ENCODE results near the gene OOEP. TPM values are rescaled to one million over a fixed set of nuclear protein-coding genes. Genes with fewer than 3 reads are reported as not detected.

The OOEP gene
- polyA plus RNA-seq, 4 donors = 0.21 to 0.37 (median 0.21) TPM; not detected in 1

GRCh38 chr6:73367761-73368355 lies 1.8 kb downstream of the OOEP start:
- DNase-seq (ENCODE audit: low read depth in 4 of 4, low spot score in 2 of 4) = no peak

- DNase-seq (ENCODE audit: low read depth in 4 of 4, low spot score in 2 of 4) = no peak
Observed at GRCh38 chr6:73364549-73364948, 5.1 kb downstream of the OOEP start.

DNA sequence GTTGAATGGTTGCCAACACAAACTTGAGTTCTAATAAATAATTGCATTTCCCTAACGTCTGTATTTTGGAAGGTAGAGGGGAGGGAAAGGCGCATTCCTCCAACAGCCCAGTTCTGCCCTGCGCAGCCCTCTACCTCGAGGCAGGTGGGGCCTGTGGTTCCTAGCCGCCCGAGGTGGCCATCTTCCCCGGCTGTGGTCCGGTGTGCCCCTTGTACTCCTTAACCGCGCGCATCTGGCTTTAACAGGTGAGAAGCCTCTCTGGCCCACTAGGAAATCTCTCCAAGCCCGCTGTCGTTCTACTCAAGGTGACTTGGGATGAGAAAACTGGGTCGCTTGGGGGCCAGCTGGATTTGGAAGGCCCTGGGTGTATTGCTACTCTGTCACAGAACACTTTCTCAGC lies 5.6 kb downstream of the OOEP start:
- no peak for DNase-seq (ENCODE audit: low read depth in 4 of 4, low spot score in 2 of 4)

DNA sequence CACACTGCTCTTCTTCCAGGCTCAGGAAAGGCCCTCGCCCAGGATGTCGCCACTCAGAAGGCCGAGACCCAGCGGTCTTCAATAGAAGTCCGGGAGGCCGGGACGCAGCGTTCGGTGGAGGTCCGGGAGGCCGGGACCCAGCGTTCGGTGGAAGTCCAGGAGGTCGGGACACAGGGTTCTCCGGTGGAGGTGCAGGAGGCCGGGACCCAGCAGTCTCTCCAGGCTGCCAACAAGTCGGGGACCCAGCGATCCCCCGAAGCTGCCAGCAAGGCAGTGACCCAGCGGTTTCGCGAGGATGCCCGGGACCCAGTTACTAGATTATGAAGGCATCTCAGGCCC lies 6.2 kb downstream of the OOEP start:
- no peak for DNase-seq (ENCODE audit: low read depth in 4 of 4, low spot score in 2 of 4)

GRCh38 chr6:73362869-73363536 lies 6.7 kb downstream of the OOEP start:
- DNase-seq (ENCODE audit: low read depth in 4 of 4, low spot score in 2 of 4) = no peak

- no peak for DNase-seq (ENCODE audit: low read depth in 4 of 4, low spot score in 2 of 4)
Observed at GRCh38 chr6:73362358-73362757, 7.3 kb downstream of the OOEP start, which contains the start of gene KHDC3L. Gene KHDC3L (plus strand): TSS chr6:73362658. CDS start chr6:73362730, 72 bp downstream.

DNA sequence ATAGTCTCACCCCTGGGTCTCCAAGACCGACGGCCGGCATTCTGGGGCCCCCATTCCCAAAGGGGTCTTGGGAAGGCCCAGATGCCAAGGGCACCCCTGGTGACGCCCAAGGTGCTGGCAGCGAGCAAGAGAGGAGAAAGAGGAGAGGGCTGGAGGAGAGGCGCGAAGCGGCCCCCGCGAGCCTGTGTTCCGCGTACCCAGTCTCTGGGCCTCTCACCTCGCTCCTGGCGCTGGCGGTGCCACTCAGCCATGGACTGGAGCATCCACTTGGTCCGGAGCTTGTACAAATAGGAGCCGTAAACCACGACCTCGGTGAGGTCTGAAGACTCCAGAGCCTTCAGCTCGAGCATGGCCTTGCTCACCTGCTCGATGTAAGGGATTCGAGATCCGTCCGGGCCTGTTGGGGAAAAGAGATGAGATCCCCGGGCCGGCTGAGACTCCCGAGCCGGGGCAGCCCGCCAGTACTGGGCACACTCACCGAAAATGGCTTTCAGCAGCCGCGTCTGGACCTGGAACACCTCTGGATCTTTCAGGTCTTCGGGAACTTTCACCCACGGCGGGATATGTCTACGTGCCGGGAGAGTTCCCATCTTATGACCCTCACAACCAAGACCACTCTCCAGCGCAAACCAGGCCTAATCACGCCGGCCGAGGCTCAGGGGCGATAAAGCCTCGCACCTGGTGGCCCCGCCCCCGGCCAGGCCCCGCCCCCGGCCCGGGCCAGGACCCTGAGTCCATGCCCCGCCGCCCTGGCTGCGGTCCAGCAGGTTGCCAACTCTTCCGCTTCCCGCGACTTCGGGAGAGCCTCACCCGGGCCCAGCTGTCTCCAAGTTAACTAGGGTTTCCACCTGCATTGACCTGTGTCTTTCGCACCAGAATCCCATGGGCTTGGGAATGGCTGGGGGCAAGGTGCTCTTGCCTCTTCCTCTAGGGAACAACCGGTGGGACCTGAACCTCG lies 15.8 kb downstream of the OOEP start, which contains the start of gene DPPA5:
DPPA5 (minus strand) TSS at position 641 of the 958 bp plus-strand sequence; CDS start at position 590, 51 bp downstream.
- DNase-seq (ENCODE audit: low read depth in 4 of 4, low spot score in 2 of 4) = no peak

DNA sequence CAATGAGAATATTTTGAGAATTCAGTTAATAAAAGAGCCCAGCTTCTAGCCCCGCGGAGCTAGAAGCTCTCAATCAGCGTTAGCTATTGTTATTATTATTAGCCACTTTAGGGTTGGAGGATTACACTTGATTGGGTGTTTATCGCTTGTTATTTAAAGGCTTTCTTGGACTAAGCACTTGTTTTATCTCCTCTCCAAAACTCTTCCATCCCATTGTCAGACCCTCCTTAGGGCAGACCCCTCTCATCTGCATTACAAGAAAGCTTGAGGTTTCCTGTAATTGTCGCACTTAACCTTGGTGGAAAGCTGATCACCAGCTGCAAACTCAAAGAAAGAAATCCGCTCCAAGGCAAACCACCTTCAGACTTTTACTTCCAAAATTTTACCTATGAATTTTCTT lies 20.4 kb downstream of the OOEP start:
- no peak for DNase-seq (ENCODE audit: low read depth in 4 of 4, low spot score in 2 of 4)

- DNase-seq (ENCODE audit: low read depth in 4 of 4, low spot score in 2 of 4) = no peak
Observed at GRCh38 chr6:73348550-73349204, 21.0 kb downstream of the OOEP start.

DNA sequence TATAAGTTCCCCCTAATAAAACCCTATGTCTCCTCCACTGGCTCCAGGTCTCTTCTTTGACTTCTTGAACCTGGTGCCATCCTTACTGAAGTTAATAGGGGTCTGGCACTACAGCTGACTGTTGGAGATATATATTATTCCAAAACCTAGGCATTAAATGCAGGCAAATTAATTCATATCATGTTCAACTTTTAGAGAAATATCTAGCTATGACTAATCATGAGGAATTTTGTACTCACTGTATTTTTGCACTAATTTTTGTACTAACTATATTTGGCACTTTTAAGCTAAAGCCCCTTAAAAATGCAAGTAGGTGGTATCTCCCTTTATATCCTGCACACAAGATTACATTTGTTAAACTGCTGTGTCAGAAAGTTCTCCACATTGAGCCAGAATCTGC lies 26.5 kb downstream of the OOEP start:
- no peak for DNase-seq (ENCODE audit: low read depth in 4 of 4, low spot score in 2 of 4)

DNA sequence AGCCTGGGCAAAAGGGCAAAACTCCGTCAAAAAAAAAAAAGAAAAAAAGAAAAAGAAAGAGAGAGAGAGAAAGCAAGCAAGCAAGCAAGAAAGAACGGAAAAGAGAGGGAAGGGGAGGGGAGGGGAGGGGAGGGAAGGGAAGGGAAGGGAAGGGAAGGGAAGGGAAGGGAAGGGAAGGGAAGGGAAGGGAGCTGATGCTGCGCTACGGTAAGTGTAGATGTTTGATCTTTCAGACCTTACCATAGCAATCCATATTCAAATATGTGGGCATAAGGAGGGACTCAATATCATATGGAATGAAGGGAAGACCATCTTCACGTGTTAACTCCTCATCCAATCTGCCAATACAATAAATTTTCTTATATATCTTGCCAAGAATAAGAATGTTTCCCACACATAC lies 27.5 kb downstream of the OOEP start:
- DNase-seq (ENCODE audit: low read depth in 4 of 4, low spot score in 2 of 4) = no peak

GRCh38 chr6:73341335-73341734 lies 28.4 kb downstream of the OOEP start:
- DNase-seq (ENCODE audit: low read depth in 4 of 4, low spot score in 2 of 4) = no peak

GRCh38 chr6:73340048-73340447 lies 29.6 kb downstream of the OOEP start:
- no peak for DNase-seq (ENCODE audit: low read depth in 4 of 4, low spot score in 2 of 4)

DNA sequence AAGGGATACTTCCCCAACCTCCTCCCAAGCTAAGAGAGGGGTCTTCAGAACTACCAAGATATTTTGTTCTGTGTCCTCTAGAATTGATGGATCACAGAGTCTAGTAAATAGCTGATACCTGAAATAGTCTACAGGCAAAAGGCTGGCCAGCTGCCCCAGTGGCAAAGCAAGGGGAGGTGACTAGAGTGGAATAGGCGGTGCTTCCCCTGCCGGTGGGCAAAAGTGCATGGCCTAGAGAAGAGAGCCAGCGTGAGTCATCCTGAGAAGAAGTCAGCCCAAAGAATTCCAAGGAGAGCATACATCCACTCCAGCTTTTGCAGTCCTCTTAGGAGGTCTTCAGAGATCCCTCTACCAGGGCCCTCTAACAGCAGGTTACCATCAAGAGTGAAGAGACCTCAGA lies 30.4 kb downstream of the OOEP start:
- DNase-seq (ENCODE audit: low read depth in 4 of 4, low spot score in 2 of 4) = no peak

DNA sequence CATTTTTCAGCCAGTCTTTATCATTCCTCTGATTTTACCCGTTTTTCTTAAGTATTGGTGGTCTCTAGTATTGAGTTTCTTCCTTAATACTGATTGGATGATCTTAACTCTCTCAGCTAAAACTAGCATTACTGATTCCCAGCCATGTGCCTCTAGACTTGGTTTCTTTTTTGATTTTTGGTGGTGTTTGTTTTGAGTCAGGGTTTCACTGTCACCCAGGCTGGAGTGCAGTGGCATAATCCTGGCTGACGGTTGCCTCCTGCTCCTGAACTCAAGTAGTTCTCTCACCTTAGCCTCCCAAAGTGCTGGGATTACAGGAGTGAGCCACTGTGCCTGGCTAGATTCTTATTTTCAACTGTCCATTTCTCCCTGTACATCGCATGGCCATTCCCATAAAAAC lies 40.5 kb downstream of the OOEP start:
- DNase-seq (ENCODE audit: low read depth in 4 of 4, low spot score in 2 of 4) = no peak

DNA sequence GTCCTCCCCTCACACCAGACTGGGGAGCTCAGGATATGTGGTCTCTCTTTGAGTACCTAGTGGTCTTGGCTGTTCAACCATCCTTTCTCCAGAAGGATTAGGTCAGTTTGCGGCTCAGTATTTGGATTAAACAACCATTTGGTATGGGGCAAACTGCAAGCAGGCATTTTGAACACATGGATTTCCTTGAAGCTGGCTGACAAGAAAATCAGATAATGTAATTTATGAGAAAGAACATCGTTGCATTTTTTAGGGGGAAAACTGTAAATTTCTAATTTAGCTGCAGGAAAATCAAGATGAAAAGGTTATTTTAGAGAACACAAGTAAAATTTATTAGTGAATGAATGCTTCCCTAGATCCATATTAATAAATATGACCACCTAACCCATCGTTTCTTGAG lies 40.9 kb downstream of the OOEP start:
- DNase-seq (ENCODE audit: low read depth in 4 of 4, low spot score in 2 of 4) = no peak

- DNase-seq (ENCODE audit: low read depth in 4 of 4, low spot score in 2 of 4) = no peak
Observed at GRCh38 chr6:73325656-73326055, 44.0 kb downstream of the OOEP start.

DNA sequence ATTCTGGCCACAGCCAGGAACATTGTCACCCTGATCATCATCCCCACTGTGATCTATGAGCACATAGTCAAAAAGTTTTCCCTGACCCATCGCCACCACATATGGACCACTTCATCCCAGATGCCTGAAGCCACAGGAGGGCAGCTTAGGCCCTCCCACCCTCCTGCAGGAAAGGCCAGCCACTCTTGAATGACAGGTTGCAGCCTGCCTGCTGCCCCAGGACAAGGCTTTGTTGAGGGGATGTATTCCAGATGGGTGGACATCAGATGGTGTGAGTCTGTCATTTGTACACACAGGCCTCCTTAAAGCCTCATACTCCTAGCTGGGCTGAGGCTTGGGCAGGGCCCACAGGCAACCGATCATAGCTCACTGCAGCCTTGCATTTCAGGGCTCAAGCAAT lies 46.4 kb downstream of the OOEP start:
- no peak for DNase-seq (ENCODE audit: low read depth in 4 of 4, low spot score in 2 of 4)
